Ramos (cell line): Measurements from ENCODE around the gene RAB5IF.
"Not testable (repeated sequence)": the region's sequence is repeated elsewhere in the genome, so short reads cannot be mapped to it uniquely, and the experiment has no call there.

ENCODE experiments used
- in situ Hi-C: fragments of 300-500 bp; cut with MboI; formaldehyde crosslinking; loops from one replicate; pipeline ENCODE4 v1.14.3; 2022; ENCODE audit warnings: low sequenced_read_pairs; ENCODE audit not compliant: unreplicated experiment

The RAB5IF gene

DNA sequence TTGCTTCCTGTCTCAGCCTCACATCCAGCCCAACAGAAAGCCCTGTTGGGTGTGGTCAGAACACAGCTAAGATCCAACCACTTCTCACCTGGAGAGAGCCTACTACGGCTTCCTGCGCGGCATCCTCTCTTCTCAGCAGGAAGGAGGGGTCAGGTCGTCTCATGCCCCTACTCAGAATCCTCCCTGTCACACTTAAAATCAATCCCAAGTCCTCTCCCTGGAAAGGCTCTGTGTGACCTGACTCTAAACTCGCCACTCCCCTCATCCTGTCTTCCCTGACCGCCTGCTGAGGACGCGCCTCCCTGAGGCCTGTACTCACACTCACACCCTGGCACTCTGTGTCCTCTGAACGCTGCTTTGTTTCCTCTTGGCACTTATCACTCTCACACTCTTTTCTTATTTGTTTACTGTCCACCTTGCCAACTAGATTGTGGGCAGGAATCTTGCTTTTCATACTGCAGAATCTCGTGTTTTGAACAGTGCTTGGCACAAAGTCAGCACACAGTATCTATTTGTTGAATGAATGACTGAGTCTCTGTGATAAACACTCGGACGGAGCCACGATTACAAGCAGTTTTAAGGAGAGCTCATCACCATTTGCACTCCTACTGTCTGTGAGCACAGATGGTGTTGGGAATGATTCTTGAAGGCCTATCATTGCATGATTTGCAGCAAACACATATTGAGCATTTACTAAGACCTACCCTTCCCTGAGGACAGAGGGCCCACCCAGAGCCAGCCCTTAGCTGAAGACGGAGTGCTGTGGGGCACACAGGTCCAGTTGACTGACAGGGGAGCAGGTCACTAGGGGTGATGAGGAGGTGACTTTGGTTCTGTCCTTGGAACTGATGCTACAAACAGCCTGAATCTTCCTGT lies 18.7 kb downstream of the RAB5IF start:
- in situ Hi-C loops = no loop called here

DNA sequence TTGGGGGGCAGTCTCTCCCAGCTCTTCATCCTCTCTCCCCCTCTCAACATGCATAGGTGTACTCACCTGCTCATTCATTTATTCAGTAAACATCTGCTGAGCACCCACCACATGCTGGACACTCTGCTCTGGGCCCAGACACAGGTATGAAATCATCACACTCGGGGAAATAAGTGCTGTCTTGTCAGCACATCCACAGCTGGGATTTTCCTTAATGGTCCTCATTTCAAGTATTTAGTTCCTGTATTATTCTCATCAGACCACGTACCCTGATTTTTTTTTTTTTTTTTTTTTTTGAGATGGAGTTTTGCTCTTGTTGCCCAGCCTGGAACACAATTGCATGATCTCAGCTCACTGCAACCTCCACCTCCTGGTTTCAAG lies 19.4 kb downstream of the RAB5IF start:
- in situ Hi-C loops = no loop called here

DNA sequence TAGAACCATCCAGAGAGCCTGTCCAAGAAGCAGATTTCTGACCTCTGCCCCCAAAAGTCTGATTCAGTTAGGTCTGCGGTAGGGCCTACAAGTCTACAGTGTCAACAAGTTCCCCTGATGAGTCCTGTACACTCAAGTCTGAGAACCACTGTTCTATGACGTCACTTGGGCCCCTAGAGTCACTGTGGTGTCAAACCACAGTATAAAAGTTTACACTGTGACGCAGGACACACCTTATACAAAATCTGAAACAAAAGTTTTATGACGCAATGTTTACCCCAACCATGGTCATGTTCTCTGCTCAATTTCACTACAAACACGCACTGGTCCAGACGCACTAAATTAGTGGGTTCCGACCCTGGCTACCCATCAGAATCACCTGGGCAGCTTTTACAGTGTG lies 22.5 kb downstream of the RAB5IF start:
- in situ Hi-C loops = no loop called here

DNA sequence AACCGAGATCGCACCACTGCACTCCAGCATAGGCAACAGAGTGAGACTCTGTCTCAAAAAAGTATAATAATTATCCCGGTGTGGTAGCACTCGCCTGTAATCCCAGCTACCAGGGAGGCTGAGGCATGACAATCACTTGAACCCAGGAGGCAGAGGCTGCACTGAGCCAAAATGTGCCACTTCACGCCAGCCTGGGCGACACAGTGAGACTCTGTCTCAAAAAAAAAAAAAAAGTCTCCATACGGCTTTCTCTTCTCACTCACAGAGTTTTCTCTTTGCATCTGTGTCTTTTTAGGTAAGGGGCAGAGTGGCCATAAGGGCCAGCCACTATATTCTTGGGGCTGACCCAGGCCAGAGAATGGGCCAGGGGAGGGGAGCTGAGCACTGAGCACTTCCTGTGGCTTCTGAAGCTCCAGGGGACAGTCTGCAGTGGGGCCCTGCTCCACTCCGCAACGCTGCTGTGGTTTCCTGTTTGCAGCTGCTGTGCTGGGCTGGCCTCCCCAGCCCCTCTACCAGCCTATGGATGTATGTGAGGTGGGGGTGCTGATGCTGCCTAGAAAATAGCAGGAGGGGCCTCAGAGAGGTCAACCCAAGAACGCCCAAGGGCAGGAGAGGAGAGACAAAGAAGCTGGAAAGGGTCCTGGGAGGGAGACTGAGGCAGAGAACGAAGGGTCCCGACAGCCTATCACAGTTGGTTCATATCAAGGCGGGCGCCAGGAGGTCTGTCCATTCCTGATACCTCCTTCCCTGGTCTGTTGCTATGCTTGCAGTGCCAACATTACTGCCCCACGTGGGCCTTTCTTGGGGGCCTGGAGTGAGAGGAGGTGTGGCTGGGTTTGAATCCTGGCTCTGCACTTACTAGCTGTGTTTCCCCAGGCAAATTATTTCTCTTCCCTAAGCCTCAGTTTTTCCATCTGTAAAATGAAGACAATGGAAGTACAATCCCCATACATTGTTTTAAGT lies 24.4 kb downstream of the RAB5IF start:
- in situ Hi-C loops = no loop called here

DNA sequence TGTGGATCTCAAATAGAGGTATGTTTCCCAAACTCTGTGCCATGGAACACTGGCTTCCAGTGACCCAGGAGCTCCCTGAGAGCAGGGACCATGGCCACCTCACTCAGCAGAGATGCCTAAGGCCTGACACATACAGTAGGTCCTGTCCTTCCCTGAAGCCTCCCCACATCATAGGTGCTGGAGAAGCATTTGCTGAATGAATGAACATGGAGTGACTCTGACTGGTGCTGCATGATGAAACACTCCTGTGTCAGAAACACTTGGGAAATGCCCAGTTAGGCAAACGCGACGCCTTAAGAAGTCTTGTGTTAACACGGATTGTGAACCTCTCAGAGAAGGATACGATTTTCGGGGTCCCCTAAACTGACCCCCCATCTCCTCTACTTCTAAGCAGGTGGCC lies 26.1 kb downstream of the RAB5IF start:
- in situ Hi-C loops = no loop called here

DNA sequence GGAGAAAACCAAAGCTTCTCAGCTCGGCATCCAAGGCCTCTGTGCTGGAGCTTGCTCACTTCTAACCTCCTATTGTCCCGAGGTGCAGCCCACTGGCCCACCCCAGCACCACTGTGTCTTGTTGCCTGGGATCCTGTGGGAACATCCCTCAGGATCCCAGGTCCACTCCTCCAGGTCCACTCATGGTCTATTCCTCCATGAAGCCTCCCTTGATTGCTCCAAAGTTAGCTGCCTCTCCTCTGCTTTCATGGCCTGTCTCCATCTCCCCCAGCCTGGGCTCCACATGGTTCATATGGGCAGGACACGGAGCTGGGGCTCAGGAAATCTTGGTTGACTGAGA lies 26.5 kb downstream of the RAB5IF start:
- in situ Hi-C loops = no loop called here

DNA sequence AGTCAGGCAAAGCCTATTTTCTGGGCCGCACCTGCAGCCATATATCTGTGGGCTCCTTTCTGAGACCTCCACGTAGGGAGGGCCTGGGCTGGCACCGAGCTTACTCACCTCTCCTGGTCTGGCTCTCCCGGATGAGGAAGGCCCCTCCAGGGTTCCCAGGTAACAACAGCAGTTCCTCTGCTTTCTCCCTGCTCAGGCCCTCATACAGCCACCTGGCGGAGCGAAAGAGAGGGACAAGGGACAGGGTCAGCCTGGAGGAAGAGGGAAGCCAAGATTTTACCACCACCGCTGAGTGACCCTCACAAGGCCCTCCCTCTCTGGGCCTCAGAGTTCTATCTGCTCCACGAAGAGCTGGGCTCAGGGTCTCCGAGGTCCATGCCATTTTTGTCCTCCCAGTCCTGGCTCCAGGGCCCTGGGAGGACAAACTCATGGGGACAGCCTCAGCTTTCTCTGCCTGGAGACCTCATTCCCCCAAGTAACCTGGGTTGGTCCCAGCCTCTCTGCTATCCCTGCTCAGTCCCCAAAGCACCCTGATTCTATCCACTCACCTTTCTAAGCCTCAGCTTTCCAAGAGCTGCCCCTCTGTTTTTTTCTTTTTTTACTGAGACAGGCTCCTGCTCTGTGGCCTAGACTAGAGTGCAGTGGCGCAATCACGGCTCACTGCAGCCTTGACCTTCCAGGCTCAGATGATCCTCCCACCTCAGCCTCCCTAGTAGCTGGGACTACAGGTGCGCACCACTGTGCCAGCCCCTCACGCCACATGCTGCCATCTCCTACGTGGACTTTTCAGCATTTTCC lies 27.1 kb downstream of the RAB5IF start:
- in situ Hi-C loops = no loop called here

DNA sequence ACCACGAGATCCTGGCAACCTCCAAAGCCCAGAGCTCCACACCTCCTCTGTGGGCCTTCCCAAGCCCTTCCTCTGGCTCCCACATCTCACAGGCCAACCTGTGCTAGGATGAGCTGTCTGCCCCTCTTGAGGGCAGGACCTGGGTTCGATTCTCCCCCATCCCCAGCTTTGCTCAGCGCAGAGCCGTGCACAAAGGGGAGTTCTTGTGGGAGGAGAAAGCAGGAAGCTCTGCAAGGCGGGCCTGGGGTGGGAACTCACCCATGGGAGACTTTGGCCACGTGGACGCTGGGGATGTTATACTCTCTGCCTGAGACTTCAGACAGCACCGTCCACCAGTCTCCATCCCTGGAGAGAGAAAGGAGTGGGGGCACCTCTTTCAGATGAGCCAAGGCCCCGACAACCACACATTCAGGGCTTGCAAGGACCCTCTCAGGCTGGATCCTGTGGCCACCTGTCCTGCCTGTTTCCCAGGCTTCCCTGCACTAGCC lies 27.8 kb downstream of the RAB5IF start:
- in situ Hi-C loops = no loop called here

DNA sequence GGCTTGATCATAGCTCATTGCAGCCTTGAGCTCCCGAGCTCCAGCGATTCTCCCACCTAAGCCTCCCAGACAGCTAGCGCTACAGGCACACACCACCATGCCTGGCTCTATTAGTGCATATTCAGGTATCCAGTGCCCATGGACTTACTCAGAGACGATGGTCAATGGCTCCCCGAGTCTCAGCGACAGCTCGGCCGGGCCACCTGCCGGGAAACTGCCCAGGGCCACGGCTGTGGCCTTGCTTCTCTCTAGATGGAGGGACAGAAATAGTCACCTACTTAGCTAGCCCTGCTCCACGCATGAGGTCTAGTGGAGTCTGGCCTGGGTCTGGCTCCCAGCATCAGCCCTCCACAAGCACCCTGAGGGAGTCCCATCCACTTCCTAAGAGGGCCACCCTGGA lies 28.8 kb downstream of the RAB5IF start:
- in situ Hi-C loops = no loop called here

DNA sequence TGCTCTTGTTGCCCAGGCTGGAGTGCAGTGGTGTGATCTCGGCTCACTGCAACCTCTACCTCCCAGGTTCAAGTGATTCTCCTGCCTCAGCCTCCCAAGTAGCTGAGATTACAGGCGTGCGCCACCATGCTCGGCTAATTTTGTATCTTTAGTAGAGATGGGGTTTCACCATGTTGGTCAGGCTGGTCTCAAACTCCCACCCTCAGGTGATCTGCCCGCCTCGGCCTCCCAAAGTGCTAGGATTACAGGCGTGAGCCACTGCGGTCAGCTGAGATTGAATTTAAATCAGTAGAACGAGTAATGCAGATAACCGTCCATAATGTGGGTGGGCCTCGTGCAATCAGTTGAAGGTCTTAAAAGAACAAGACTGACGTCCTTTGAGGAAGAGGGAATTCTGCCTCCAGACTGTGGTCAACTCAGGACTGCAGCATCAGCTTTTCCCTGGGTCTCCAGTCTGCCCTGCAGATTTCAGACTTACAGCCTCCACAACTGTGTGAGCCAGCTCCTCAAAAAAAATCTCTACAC lies 33.4 kb downstream of the RAB5IF start:
- in situ Hi-C loops = not testable (repeated sequence)

DNA sequence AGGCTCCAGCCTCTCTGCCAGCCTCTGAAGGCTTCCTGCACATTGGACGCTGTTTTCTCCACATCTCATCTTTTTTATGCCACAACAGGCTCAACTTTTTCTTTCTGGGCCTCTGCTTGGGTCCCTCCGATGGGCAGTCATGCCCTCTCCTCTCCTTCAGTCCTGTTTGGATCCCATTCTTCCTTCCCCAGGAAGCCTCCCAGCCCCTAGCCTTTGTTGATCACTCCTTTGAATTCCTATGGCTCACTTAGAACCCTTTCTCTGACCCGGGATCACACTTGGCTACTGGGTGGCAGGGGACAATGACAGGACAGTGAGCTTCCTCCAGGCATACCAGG lies 35.9 kb downstream of the RAB5IF start:
- in situ Hi-C loops = no loop called here

DNA sequence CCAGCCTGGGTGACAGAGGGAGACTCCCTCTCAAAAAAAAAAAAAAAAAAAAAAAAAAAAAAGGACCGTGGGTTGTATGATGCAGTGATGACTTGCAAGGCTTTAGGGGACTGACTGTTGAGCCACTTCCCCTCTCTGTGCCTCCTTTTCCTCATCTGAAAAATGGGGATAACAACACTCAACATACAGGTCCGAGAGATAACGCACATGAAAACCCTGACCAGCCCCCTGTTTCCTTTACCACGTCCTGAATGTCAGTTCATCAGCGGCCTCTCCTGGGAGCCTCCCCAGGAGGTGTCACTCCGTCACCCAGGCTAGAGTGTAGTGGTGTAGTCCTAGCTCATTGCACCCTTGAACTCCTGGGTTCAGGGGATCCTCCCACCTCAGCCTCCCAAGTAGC lies 36.6 kb downstream of the RAB5IF start:
- in situ Hi-C loops = no loop called here

DNA sequence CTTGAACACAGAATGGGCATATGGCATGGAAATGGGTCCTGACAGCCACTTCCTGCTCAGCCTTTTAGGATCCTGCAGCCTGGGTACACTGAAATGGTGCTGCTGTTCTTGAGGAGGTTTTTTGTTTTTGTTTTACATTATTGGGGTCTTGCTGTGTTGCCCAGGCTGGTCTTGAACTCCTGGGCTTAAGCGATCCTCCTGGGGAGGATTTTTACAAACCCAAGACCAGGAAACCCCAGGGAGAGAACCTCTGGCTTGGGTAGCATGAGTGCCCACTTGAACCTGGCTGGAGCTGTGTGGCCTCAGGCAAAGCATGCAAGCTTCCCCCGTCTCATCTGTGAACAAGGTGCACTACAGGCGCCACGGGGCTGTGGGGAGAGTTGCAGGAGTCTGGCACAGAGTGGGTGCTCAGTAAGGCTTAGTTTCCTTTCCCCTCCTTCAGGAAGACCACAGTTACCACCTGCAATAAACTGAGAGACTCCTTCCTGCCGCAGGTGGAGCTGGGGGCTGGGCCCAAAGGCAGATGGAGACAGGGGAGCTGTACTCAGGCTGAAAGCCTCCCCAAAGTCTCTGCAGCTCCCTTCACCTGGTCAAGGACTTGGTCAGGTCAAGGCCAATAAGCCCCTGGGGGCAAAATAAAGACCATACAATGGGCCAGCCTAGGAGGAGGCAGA lies 38.6 kb downstream of the RAB5IF start:
- in situ Hi-C loops = no loop called here

DNA sequence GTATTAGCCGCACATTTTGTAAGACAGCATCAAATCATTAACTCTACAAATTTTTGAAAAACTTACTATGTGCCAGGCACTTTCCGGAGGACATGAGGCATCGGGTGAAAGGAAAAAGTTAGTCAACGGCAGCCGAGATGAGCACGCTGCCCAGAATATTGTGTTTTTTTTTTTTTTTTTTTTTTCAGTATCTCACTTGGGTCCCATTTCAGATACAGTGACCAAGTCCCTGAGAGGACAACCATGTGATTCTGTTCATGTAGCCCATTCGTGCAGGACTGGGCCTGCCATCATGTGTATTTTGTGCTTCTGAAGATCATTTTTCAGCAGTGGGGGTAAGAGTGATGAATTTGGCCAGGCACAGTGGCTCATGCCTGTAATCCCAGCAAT lies 39.1 kb downstream of the RAB5IF start:
- in situ Hi-C loops = no loop called here

DNA sequence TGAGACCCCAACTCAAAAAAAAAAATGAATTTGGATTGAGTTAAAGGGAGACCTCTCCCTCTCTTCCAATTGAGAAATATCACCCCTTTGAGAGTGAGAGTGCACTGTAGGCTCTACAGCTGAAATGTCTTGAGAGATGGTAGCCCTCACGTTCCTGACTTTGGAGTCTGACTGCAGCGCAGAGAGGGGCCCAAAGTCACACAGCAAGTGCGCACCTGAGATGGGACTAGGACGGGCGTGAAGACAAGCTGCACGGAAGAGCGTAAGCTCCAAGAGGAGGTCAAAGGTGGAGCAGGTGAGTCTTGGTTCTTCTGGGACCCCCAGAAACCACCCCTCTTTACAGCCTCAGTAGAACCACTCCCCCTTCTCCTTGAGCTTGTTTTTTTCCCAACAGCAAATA lies 39.8 kb downstream of the RAB5IF start:
- in situ Hi-C loops = no loop called here

DNA sequence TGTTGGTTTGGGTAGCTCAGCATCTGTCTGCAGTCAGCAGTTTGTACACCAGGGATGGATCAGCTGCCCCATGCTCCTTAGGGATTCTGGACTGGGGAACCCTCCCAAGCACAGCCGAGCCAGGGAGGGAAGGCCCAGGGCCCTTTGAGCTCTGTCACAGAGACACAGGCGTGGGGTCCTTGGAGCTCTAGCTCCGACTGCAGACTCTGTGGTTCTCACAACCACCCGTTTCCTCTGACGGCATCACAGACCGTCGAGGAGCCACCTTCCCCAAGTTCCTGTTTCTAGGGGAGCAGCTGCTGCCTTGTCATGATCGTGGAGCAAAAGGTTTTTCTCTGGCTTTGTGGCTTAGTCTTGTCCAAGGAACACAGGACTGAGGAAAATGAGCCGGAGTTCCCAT lies 40.4 kb downstream of the RAB5IF start, which contains the start of gene SLA2:
TSS of gene SLA2 (minus strand) at position 199 of the 400 bp plus-strand sequence. CDS start 4,861 bp downstream, outside the sequence.
- in situ Hi-C loops = no loop called here

DNA sequence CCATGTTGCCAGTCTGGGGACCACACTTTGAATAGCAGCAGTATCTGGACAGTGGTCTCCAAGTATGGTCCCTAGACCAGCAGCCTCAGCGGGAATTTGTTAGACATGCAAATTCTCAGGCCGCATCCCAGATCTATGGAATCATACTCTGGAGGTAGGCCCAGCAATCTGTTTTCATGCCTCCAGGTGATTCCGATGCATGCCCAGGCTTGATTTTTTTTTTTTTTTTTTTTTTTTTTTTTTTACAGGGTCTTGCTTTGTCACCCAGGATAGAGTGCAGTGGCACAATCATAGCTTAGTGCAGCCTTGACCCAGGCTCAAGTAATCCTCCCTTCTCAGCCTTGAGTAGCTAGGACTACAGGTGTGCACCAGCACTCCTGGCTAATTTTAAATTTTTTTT lies 41.1 kb downstream of the RAB5IF start:
- in situ Hi-C loops = no loop called here

DNA sequence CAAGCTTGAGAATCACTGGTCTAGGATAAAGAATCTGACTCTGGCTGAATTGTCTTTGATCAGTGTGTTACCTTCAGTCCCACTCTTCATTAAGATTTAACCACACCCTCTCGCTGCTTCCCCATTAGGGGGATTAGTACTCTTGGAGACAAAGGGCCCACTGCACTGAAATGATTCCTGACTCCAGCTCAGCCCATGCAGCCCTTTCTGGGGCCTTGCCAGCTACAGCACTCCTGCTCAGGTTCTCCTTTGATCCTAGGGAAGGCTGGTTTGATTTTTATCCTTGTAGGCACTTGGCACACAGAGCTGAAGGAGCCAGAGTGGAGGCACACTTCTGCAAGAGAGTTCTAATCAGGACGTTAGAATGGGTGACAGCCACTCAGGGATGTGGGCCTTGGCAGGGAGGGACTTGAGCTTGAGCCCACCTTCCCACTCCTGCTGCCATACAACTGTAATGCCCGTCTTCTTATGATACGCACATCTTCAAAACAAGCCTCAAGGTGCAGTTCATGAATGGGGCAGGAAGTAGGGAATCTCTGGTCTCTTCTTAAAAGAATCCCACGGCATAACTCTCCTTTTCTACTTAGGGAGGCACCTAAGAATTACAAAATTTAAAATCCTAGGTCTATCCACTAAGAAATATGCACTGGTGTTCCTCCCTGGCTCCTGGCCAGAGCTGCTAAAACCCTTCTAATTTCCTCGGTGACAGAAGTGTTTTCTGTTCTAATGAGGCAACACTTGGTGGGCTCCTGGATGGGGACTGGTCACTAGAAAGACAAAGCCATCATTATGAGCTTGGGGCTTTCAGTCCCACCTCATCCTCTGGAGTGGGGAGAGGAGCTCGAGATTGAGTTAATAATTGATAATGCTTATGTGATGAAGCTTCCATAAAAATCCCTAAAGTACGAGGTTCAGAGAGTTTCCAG lies 41.9 kb downstream of the RAB5IF start:
- in situ Hi-C loops = no loop called here

DNA sequence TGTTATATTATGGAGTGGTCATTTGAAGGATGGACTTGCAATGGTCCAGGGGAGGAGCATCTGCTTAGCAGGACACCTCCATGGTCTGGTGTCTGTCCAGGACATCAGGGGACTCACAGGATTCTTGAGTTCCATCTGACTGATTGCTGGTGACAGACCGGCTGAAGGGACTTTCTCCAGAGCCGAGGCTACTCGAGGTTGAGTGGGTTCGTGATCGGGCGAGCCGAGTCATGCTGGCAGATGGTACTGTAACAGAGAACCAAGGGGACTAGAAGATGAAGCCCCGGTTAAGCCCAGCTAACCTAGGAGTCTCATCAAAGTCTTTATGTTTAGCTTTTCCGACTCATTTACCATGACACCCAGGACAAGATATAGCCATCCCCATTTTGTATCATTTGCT lies 47.9 kb downstream of the RAB5IF start:
- in situ Hi-C loops = no loop called here
